Prostate gland (tissue), 2 donors: ENCODE measurements around the gene NBAS. TPM values are rescaled to one million over a fixed set of nuclear protein-coding genes. Genes with fewer than 3 reads are reported as not detected.

ENCODE experiments used
- DNase-seq: peaks from one replicate; pipeline ENCODE4 v3.0.0-alpha.2; 2019; ENCODE audit warnings: low spot score
- H3K27ac ChIP-seq, 2 donors: fragments of 200-600 bp; sonication (generic); 2 replicates each; pipeline ENCODE4 v1.5.1; 2017 to 2019
- H3K27me3 ChIP-seq: fragments of 200-600 bp; sonication (generic); replicated peaks from 2 replicates; pipeline ENCODE4 v1.5.1; 2019; ENCODE audit not compliant: insufficient read depth
- H3K36me3 ChIP-seq, 2 donors: fragments of 200-600 bp; sonication (generic); 1 replicate in 1 of 2; 2 replicates in 1 of 2; pipeline versions ENCODE4 v1.5.1 to v1.8.1; 2017 to 2019
- H3K4me1 ChIP-seq: fragments of 200-600 bp; sonication (generic); replicated peaks from 2 replicates; pipeline ENCODE4 v1.5.1; 2019
- H3K4me3 ChIP-seq, 2 donors: fragments of 200-600 bp; sonication (generic); 2 replicates each; pipeline ENCODE4 v1.5.1; 2017 to 2019
- H3K9me3 ChIP-seq: fragments of 200-600 bp; sonication (generic); 2 replicates; pipeline ENCODE4 v1.5.1; 2017
- CTCF ChIP-seq, 4 experiments: fragments of 200-600 bp in 2 of 4; fragments of 450-650 bp in 2 of 4; sonication (generic) in 2 of 4; IDR thresholded peaks; 1 replicate in 3 of 4; 2 replicates in 1 of 4; pipeline ENCODE4 v1.5.1; 2016 to 2019; ENCODE audit warnings: antibody characterized with exemption in 4 of 4, mild to moderate bottlenecking in 2 of 4, moderate library complexity in 2 of 4
- POLR2A ChIP-seq: fragments of 450-650 bp; IDR thresholded peaks from one replicate; pipeline ENCODE4 v1.6.1; 2016; ENCODE audit warnings: antibody characterized with exemption, mild to moderate bottlenecking
- POLR2AphosphoS5 ChIP-seq: sonication (generic); formaldehyde crosslinking; IDR thresholded peaks from one replicate; pipeline ENCODE4 v1.6.1; 2017; ENCODE audit warnings: antibody characterized with exemption
- WGBS: methylation state at CpG from one replicate; pipeline ENCODE4 v1.1.5; 2018; 5-methylcytosine and 5-hydroxymethylcytosine counted together
- intact Hi-C: fragments of 100-400 bp; cut with DNase I; formaldehyde crosslinking; loops from one replicate; pipeline ENCODE4 v1.14.2; 2022
- total RNA-seq, 2 donors: library from RNA; depleted of rRNA; stranded (reverse); fragments of >200 nt; gene quantifications; one replicate each; pipeline ENCODE4 v1.1.0, GENCODE V29; 2016

NBAS gene
- total RNA-seq, 2 donors from 2014 or later = 34.8 to 55.0 TPM

DNA sequence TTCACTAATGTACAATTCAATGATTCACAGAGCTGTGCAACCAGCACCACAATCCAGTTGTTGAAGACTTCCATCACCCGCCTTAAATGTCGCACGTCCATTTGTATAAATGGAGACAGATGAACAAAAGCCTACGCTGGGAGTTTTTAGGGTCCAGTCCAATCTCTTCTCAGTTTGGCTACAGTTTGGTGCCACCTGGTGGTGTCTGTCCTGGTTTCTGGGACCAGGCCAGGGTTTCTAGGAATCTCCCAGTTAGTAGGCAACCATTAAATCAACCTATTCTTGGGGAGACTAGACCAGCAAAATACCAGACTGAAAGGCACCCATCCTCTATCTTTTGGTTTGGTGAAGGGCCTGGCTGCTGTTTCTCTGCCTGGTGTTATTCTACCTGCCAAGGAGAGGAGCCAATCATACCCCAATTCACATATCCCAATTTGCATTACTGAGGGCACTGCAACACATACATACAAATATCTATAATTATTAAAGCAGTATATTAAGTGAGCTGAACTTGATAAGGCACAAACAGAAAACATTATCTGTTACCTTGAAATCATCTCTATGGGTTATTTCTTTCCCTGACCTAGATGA is 27.3 kb upstream of the NBAS start:
- Histone ChIP-seq H3K27ac (no peak overlapping the region), H3K9me3 (no peaks in the 10 kb centered on the region), H3K4me3 (no peak overlapping the region), H3K36me3 (no peaks in the 10 kb centered on the region), H3K27me3 (no peaks in the 10 kb centered on the region), H3K4me1 (peaks cover 3% of the 10 kb centered on the region)
- intact Hi-C loops = no loop called here
- peak; percentile 21 for TF ChIP-seq POLR2AphosphoS5
- no peak for TF ChIP-seq POLR2A
- TF ChIP-seq CTCF (IDR thresholded peaks at IDR 0.05) = peak; percentile 31 to 60 (median 42)
- DNase-seq = peak; percentile 44
- 27% methylated on average over 4 of the region's 4 CpGs for WGBS

DNA sequence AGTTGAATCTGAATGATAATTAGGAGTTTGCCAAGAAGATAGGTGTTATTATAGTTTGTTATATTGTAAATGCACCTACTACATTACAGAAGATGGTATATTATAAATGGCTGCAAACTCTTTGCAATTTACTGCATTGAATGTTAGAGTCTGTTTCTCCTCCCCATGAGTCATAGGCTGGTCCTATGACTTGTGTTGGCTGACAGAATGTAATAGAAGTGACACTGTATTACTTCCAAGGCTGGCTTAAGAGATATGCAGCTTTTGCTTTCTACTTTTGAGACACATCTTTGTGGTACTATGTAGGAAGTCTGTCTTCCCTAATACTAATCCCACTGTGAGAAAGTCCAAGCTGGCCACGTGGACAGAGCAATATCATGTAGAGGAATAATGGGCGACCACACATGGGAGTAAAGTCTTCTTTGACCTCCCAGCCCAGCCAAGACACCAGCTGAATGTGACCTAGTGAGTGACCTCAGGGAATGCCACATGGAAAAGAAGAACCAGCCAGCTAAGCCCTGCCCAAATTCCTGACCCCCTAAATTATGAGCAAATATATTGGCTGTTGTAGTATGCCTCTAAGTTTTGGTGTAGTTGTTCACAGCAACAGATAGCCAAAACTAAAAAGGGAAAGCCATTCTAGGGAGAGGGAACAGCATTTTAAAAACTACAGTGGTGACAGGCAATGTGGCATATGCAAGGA is 23.8 kb upstream of the NBAS start:
- Histone ChIP-seq H3K36me3 (no peaks in the 10 kb centered on the region), H3K9me3 (no peaks in the 10 kb centered on the region), H3K27ac (no peak overlapping the region), H3K27me3 (no peaks in the 10 kb centered on the region), H3K4me1 (no peaks in the 10 kb centered on the region), H3K4me3 (no peak overlapping the region)
- 83% methylated on average over 2 of the region's 2 CpGs for WGBS
- no peak for DNase-seq
- TF ChIP-seq POLR2AphosphoS5 = no peak
- intact Hi-C loops = no loop called here

DNA sequence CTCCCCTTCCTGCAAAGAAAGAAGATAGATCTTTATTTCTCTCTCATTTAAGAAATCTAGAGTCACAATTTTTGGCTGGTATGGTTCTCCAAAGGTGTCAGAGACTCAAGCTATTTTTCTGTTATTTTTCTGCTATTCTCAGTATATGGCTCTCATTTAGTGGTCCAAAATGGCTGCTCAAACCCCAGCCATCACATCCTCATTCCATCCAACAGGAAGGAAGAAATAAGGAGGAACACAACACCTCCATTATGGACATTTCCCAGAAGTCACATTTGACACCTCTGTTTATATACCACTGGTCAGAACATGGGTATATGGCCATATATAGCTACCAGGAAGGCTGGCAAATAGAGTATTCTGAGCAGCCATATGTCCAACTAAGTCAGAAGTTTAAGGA is 23.2 kb upstream of the NBAS start:
- intact Hi-C loops = no loop called here
- H3K4me1 ChIP-seq = no peaks in the 10 kb centered on the region
- no peak for TF ChIP-seq CTCF (IDR thresholded peaks at IDR 0.05)
- TF ChIP-seq POLR2AphosphoS5 = no peak
- no peak for TF ChIP-seq POLR2A

GRCh38 chr2:15583826-15584225 is 22.7 kb upstream of the NBAS start:
- Histone ChIP-seq H3K4me1 (no peaks in the 10 kb centered on the region), H3K36me3 (no peaks in the 10 kb centered on the region), H3K4me3 (no peak overlapping the region), H3K27me3 (no peaks in the 10 kb centered on the region), H3K9me3 (no peaks in the 10 kb centered on the region), H3K27ac (no peak overlapping the region)
- intact Hi-C loops = no loop called here
- TF ChIP-seq CTCF (IDR thresholded peaks at IDR 0.05) (no peak), POLR2AphosphoS5 (no peak), POLR2A (no peak)
- 71% methylated on average over 1 of the region's 1 CpG for WGBS
- no peak for DNase-seq

More for the DNA sequence above, 23.2 kb upstream of the NBAS start:
- H3K4me3 ChIP-seq = no peak overlapping the region
- H3K9me3 ChIP-seq = no peaks in the 10 kb centered on the region
- no peak for DNase-seq
- no peaks in the 10 kb centered on the region for H3K36me3 ChIP-seq
- H3K27me3 ChIP-seq = no peaks in the 10 kb centered on the region
- H3K27ac ChIP-seq = no peak overlapping the region

DNA sequence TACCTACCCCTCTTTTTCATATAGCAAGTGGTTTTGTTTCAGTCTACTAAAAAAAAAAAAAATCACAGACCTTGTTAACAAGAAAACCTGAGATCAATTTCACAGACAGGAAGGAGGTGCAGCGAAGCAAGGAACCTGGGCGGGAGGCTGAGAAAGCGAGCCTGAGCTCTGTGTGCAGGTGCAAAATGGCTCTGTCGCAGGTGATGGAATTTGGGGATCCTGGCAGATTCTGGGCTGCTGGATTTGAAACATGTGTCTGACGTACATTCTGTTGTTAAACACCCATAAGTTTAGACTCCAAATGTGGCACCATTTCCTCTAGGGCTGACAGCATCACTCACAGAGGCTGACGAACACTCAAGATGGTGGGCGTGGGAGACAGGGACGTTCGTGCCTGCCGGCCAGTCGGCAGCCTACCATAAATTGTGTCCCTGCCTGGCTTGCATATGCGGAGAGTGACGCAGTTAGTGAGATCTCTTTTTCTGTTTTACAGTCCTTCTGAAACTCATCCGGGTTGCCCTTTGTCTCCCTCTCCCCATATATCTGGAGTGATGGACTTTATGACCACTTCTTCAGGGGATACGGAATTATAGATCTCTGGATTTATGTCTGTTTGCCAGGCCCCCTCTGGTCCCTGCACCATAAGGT is 21.7 kb upstream of the NBAS start:
- no peaks in the 10 kb centered on the region for H3K27me3 ChIP-seq
- no peaks in the 10 kb centered on the region for H3K36me3 ChIP-seq
- WGBS = 44% methylated on average over 15 of the region's 15 CpGs
- H3K9me3 ChIP-seq = no peaks in the 10 kb centered on the region
- no peaks in the 10 kb centered on the region for H3K4me1 ChIP-seq
- no peak overlapping the region for H3K4me3 ChIP-seq
- no peak for DNase-seq
- intact Hi-C loops = no loop called here
- no peak overlapping the region for H3K27ac ChIP-seq
- TF ChIP-seq CTCF (IDR thresholded peaks at IDR 0.05) (no peak), POLR2AphosphoS5 (no peak), POLR2A (no peak)
